ENCODE measurements around the gene GSK3B.

DNA sequence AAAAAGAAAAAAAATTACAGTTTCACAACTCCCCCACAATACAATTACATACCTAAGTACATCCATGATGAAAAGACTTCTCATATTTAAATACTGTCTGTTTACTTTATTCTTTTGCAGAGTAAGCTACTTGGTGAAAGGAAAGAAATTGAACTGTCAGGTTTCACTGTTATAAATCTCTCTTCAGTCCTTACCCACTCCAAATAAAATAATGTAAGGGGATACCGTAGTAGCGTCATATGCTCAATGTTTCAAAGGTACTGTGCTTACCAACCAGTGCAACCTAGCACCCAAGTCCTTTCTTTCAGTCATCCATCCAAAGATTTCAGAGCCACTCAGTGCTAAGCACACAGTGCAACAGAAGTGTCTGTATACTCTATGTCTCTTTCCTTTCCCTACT, 13.4 kb downstream of the GSK3B start:
- TF ChIP-seq CSDC2 (CRISPR knock-in tag; IDR thresholded peaks at IDR 0.05) (no peak), ZFP3 (CRISPR knock-in tag; IDR thresholded peaks at IDR 0.05) (no peak), OSR1 (CRISPR knock-in tag; IDR thresholded peaks at IDR 0.05) (no peak)
